H9 (cell line): ENCODE results near the gene DAPK2. TPM values are rescaled to one million over a fixed set of nuclear protein-coding genes. Genes with fewer than 3 reads are reported as not detected.

Source experiments
- DNase-seq: peaks from one replicate; pipeline ENCODE4 v3.0.0-alpha.2; 2017
- H2AFZ ChIP-seq: one replicate; pipeline ENCODE4 v1.6.1; 2013; ENCODE audit warnings: mild to moderate bottlenecking, low read length, control low read depth, moderate library complexity
- H2AK5ac ChIP-seq: 2 replicates; pipeline ENCODE4 v1.6.1; 2013; ENCODE audit warnings: low read length, control low read depth, mixed read lengths; ENCODE audit not compliant: insufficient read length
- H2BK120ac ChIP-seq: one replicate; pipeline ENCODE4 v1.6.1; 2013; ENCODE audit warnings: low read depth, mild to moderate bottlenecking, low read length, control low read depth, inconsistent platforms; ENCODE audit not compliant: poor library complexity, severe bottlenecking
- H2BK12ac ChIP-seq: 2 replicates; pipeline ENCODE4 v1.6.1; 2013; ENCODE audit warnings: low read length, control low read depth, mixed read lengths, low read depth; ENCODE audit not compliant: insufficient read length
- H2BK15ac ChIP-seq: 2 replicates; pipeline ENCODE4 v1.6.1; 2013; ENCODE audit warnings: low read depth, low read length, control low read depth
- H2BK20ac ChIP-seq: one replicate; pipeline ENCODE4 v1.6.1; 2013; ENCODE audit warnings: low read depth, mild to moderate bottlenecking, low read length, control low read depth, inconsistent platforms; ENCODE audit not compliant: poor library complexity, severe bottlenecking
- H2BK5ac ChIP-seq: 2 replicates; pipeline ENCODE4 v1.6.1; 2013; ENCODE audit warnings: low read length, control low read depth, mixed read lengths; ENCODE audit not compliant: insufficient read length
- H3K14ac ChIP-seq: 2 replicates; pipeline ENCODE4 v1.6.1; 2013; ENCODE audit warnings: low read length, control low read depth; ENCODE audit not compliant: insufficient read depth
- H3K18ac ChIP-seq: 2 replicates; pipeline ENCODE4 v1.6.1; 2013; ENCODE audit warnings: low read depth, mild to moderate bottlenecking, mixed read lengths, low read length, control low read depth; ENCODE audit not compliant: insufficient read length
- H3K23ac ChIP-seq: 2 replicates; pipeline ENCODE4 v1.6.1; 2013; ENCODE audit warnings: low read length, control low read depth, mixed read lengths, low read depth; ENCODE audit not compliant: insufficient read length
- H3K23me2 ChIP-seq: 2 replicates; pipeline ENCODE4 v1.6.1; 2013; ENCODE audit warnings: low read depth, mild to moderate bottlenecking, mixed read lengths, low read length, control low read depth; ENCODE audit not compliant: insufficient read length, poor library complexity, severe bottlenecking
- H3K27ac ChIP-seq: 2 replicates; pipeline ENCODE4 v1.5.1; 2013; ENCODE audit warnings: low read length, control low read depth, mixed read lengths, low read depth; ENCODE audit not compliant: insufficient read length
- H3K27me3 ChIP-seq: 2 replicates; pipeline ENCODE4 v1.6.1; 2013; ENCODE audit warnings: low read length, control low read depth, inconsistent platforms; ENCODE audit not compliant: insufficient read depth
- H3K4ac ChIP-seq: 2 replicates; pipeline ENCODE4 v1.6.1; 2013; ENCODE audit warnings: low read depth, mild to moderate bottlenecking, control low read depth, inconsistent platforms, low read length, moderate library complexity
- H3K4me1 ChIP-seq: 2 replicates; pipeline ENCODE4 v1.6.1; 2013; ENCODE audit warnings: low read length, control low read depth, inconsistent platforms; ENCODE audit not compliant: insufficient read depth
- H3K4me2 ChIP-seq: 2 replicates; pipeline ENCODE4 v1.6.1; 2013; ENCODE audit warnings: low read length, control low read depth, mixed read lengths; ENCODE audit not compliant: insufficient read length, insufficient read depth
- H3K56ac ChIP-seq: 2 replicates; pipeline ENCODE4 v1.6.1; 2013; ENCODE audit warnings: low read depth, mild to moderate bottlenecking, mixed read lengths, low read length, control low read depth; ENCODE audit not compliant: insufficient read length
- H3K79me1 ChIP-seq: 2 replicates; pipeline ENCODE4 v1.6.1; 2013; ENCODE audit warnings: low read depth, mild to moderate bottlenecking, moderate library complexity, low read length, control low read depth, inconsistent platforms; ENCODE audit not compliant: insufficient read depth, poor library complexity, severe bottlenecking
- H3K79me2 ChIP-seq: 2 replicates; pipeline ENCODE4 v1.6.1; 2013; ENCODE audit warnings: low read length, control low read depth, inconsistent platforms; ENCODE audit not compliant: insufficient read depth
- H3K9ac ChIP-seq: 2 replicates; pipeline ENCODE4 v1.6.1; 2013; ENCODE audit warnings: low read length, control low read depth, mixed read lengths; ENCODE audit not compliant: insufficient read length; ENCODE audit errors: extremely low read depth
- H3K9me3 ChIP-seq: one replicate; pipeline ENCODE4 v1.6.1; 2013; ENCODE audit warnings: low read depth, low read length, inconsistent platforms; ENCODE audit not compliant: control insufficient read depth
- H3T11ph ChIP-seq: one replicate; pipeline ENCODE4 v1.6.1; 2013; ENCODE audit warnings: mild to moderate bottlenecking, low read length, control low read depth, inconsistent platforms
- H4K20me1 ChIP-seq: one replicate; pipeline ENCODE4 v1.6.1; 2013; ENCODE audit not compliant: control insufficient read depth, insufficient read length, insufficient read depth
- H4K5ac ChIP-seq: 2 replicates; pipeline ENCODE4 v1.6.1; 2013; ENCODE audit warnings: low read depth, mild to moderate bottlenecking, mixed read lengths, low read length, control low read depth; ENCODE audit not compliant: insufficient read length
- H4K8ac ChIP-seq: replicated peaks from 2 replicates; pipeline ENCODE4 v1.6.1; 2013; ENCODE audit warnings: low read length, control low read depth, mixed read lengths, low read depth; ENCODE audit not compliant: insufficient read length
- H4K91ac ChIP-seq: 2 replicates; pipeline ENCODE4 v1.6.1; 2013; ENCODE audit warnings: low read depth, mild to moderate bottlenecking, moderate library complexity, mixed read lengths, low read length, control low read depth; ENCODE audit not compliant: insufficient read length
- H3K27ac Mint-ChIP-seq, 3 experiments: 2 replicates in 2 of 3; 3 replicates in 1 of 3; pipeline ENCODE4 v1.8.0; 2020 to 2021; ENCODE audit warnings: mixed read lengths in 3 of 3, mild to moderate bottlenecking in 1 of 3, moderate library complexity in 1 of 3
- H3K27me3 Mint-ChIP-seq: 2 replicates; pipeline ENCODE4 v1.8.0; 2021; ENCODE audit warnings: low read depth, mild to moderate bottlenecking, moderate library complexity, mixed read lengths
- H3K36me3 Mint-ChIP-seq, 3 experiments: 2 replicates in 2 of 3; 3 replicates in 1 of 3; pipeline ENCODE4 v1.8.0; 2020 to 2021; ENCODE audit warnings: low read depth in 3 of 3, mixed read lengths in 3 of 3; ENCODE audit not compliant: insufficient read depth in 1 of 3
- H3K4me1 Mint-ChIP-seq, 2 experiments: 2 replicates each; pipeline ENCODE4 v1.8.0; 2020; ENCODE audit warnings: mixed read lengths in 2 of 2
- H3K4me3 Mint-ChIP-seq, 2 experiments: 2 replicates in 1 of 2; 3 replicates in 1 of 2; pipeline ENCODE4 v1.8.0; 2020 to 2021; ENCODE audit warnings: mild to moderate bottlenecking in 2 of 2, mixed read lengths in 2 of 2, moderate library complexity in 1 of 2
- H3K9me3 Mint-ChIP-seq, 2 experiments: 2 replicates in 1 of 2; 3 replicates in 1 of 2; pipeline ENCODE4 v1.8.0; 2020; ENCODE audit warnings: mild to moderate bottlenecking in 2 of 2, mixed read lengths in 2 of 2, moderate library complexity in 1 of 2
- CTCF ChIP-seq: fragments of 200-600 bp; sonication (generic); conservative IDR thresholded peaks from 3 replicates; pipeline ENCODE4 v1.8.0; 2021; ENCODE audit warnings: antibody characterized with exemption, mild to moderate bottlenecking
- WGBS: extraction: QIAGEN DNeasy Blood & Tissue Kit; methylation state at CpG from one replicate; pipeline ENCODE4 v1.1.7; 2013; ENCODE audit warnings: missing lambda C conversion rate, low lambda C conversion rate, mixed read lengths; ENCODE audit not compliant: insufficient read length; ENCODE audit errors: extremely low coverage; 5-methylcytosine and 5-hydroxymethylcytosine counted together
- total RNA-seq: library from RNA; stranded (reverse); gene quantifications from 2 replicates; pipeline ENCODE4 v1.2.1, GENCODE V29; 2021

Gene DAPK2
- total RNA-seq, 1 experiment from 2014 or later = 3.5 TPM

- Histone ChIP-seq H2BK20ac (no peak overlapping the region), H3K4ac (no peak overlapping the region), H3K18ac (no peak overlapping the region), H2BK15ac (no peak overlapping the region), H4K8ac (no peak overlapping the region), H2BK12ac (no peak overlapping the region), H3K4me2 (no peak overlapping the region), H4K20me1 (no peaks in the 10 kb centered on the region), H3T11ph (no peak overlapping the region), H2BK120ac (no peak overlapping the region), H3K4me1 (no peaks in the 10 kb centered on the region), H3K23ac (no peak overlapping the region), H3K27me3 (no peaks in the 10 kb centered on the region), H3K79me2 (no peaks in the 10 kb centered on the region), H3K27ac (no peak overlapping the region), H3K23me2 (no peaks in the 10 kb centered on the region), H2AK5ac (no peak overlapping the region), H2AFZ (no peak overlapping the region), H3K56ac (no peak overlapping the region), H4K5ac (no peak overlapping the region), H2BK5ac (no peak overlapping the region), H4K91ac (no peak overlapping the region), H3K9me3 (no peaks in the 10 kb centered on the region), H3K14ac (no peak overlapping the region), H3K9ac (no peak overlapping the region), H3K79me1 (no peaks in the 10 kb centered on the region)
- Mint-ChIP-seq H3K36me3 (no peaks in the 10 kb centered on the region), H3K27me3 (no peaks in the 10 kb centered on the region; the same call in 1 of the 2 replicates), H3K4me1 (peaks cover 0 to 6% of the 10 kb centered on the region in 2 experiments; a peak in 1 of 4 replicates), H3K4me3 (no peak overlapping the region), H3K9me3 (no peaks in the 10 kb centered on the region), H3K27ac (no peak overlapping the region)
- no CpG with 5 or more reads among the region's 3 CpGs for WGBS
- no peak for TF ChIP-seq CTCF
- no peak for DNase-seq
These were observed 187.4 kb downstream of the DAPK2 start for GRCh38 chr15:63858881-63859280.
